GM18511 (cell line): ENCODE measurements around the gene GOSR1.
"Not testable (repeated sequence)": the region's sequence is repeated elsewhere in the genome, so short reads cannot be mapped to it uniquely, and the experiment has no call there.

ENCODE experiments used
- ATAC-seq: cut with Tn5 transposase; IDR thresholded peaks from one replicate; pipeline ENCODE4 v1.9.1; 2021; ENCODE audit warnings: mild to moderate bottlenecking, moderate library complexity; ENCODE audit not compliant: unreplicated experiment

Gene GOSR1

DNA sequence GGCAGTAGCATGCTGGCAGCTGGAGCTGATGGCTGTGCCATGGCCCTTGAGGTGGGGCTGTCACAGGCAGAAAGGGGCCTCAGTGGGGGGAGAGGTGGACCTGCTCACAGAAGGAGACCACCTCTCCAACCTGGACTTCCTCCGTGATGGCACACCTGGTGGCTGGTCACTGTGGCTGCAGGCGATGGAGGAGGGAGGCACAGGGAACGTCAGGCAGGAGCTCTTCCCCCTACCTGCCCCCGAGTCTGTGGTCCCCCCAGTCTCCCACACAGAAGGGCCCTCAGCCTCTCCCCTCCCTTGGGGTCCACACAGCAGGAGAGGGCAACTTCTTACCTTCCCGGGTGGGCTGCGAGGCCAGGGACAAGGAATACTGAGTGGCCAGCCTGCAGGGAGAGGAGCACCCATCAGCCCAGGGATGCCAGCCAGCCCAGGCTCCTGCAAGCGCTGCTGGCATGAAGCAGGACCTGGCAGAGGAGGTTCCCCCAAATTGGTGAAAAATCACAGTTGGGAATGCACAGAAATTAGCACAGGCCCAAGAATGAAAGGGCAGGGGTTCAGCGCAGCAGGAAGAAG is 96.5 kb downstream of the GOSR1 start:
- ATAC-seq = no peak

DNA sequence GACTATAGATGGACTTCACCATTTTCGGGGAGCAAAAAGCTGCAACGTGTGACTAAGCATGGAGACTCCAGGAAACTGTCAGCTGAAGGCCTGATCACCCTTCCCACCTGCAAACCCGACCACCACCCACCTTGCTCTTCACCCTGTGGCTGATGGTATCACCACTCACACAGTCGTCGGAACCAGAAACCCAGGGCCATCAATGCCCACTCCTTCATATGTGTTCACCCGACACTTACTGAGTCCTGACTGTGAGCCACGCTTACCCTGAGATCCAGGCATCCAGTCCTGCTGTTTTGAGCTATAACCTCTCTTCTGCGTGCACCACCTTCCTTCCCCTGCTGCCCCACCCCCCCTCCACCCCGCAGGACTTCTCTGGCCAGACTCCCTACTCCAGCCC is 97.1 kb downstream of the GOSR1 start:
- ATAC-seq = not testable (repeated sequence)

DNA sequence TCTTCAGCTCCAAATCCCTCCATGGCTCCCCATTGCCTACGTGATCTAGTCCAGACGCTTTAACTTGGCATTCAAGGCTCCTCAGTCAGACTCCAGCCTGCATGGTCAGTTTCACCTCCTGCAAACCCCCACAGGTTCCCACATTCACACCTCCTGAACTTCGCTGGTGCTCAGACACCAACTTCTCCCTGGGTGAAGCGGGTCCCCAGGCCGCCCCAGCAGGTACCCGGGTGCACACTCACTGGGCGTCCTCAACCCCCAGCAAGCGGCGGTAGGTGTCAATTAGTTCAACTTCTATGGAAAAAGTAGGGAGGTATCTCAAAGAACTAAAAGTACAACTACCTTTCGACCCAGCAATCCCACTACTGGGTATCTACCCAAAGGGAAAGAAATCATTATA is 97.6 kb downstream of the GOSR1 start:
- not testable (repeated sequence) for ATAC-seq

DNA sequence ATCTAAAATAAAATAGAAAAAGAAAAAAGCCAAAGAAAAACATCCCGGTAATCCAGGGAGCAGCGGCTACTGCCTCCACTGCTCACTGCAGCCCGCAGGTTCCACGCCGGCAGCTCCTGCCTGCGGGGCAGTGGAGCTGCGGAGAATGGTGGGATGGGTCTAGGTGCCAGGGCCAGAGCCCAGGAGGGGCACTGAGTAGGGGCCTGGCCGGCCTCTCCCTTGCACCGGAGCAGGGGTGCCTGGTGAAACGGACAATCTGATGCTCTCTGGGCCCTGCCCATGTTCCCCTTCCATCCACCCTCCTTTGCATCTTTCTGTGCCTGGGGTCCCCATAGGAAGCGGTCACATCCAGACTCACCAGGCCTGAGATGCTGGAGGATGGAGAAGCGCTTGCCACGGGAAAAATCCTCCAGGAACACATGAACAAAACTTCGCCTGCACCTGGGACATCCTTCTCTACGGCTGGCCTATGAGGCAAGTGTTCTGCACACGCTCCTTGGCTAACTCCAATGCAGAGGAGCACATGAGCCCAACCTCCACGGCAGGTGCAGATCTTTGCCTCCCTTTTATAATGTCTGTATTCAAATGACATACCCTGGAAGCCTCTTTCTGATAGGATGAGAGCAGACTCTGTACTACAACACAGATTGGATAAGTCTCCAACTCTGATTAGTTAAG is 98.6 kb downstream of the GOSR1 start:
- ATAC-seq = not testable (repeated sequence)

DNA sequence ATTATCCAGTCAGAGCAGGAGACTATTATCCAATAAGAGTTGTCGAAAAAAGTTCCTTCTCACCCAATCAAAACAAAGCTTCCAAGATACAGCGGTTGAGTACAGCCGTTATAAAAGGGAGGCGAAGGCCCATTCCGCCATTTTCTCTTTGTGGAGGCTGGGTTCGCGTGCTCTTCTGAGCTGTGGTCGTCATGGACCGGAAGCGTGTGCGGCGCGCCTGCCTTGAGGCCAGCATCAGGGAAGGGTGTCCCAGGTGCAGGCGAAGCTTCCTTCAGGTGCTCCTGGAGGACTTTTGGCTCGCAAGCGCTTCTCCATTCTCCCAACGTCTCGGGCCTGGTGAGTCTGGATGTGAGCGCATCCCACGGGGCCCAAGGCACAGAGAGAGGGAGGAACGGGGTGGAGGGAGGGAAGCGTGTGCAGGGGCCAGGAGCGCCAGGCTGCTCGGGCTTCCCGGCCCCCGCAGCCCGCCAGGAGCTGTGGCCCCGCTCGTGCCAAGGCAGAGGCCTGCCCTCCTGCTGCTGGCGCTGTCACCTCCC is 99.2 kb downstream of the GOSR1 start:
- ATAC-seq = no peak
